Measurements from ENCODE around the gene ITPK1. TPM values are rescaled to one million over a fixed set of nuclear protein-coding genes. Genes with fewer than 3 reads are reported as not detected.

The ITPK1 gene
- total and polyA plus RNA-seq, 10 of the 15 experiments (the other 5 are each of a cell fraction or from before 2014, with no cell fraction given) = 1.3 to 73.2 (median 27.0) TPM

- DNase-seq (ENCODE audit: low read depth, low spot score) (no peak), FAIRE-seq (peak; percentile 74), ATAC-seq (no peak)
- WGBS (ENCODE audit: insufficient coverage, insufficient replicate concordance, low lambda C conversion rate, missing lambda C conversion rate) = 79% methylated on average over 3 of the region's 3 CpGs
- Histone ChIP-seq H3K4me1 (ENCODE audit: control insufficient read depth, insufficient read depth, low read length) (peaks cover 19% of the 10 kb centered on the region), H3K4me2 (ENCODE audit: control insufficient read depth, insufficient read depth) (no peak overlapping the region), H3K36me3 (ENCODE audit: control insufficient read depth in 2 of 2, insufficient read depth in 2 of 2, low read length in 1 of 2) (peaks cover 0 to 3% of the 10 kb centered on the region in 2 experiments; a peak in 2 of 4 replicates), H2AFZ (ENCODE audit: control insufficient read depth, low read depth, low read length) (no peak overlapping the region), H3K27ac (ENCODE audit: control insufficient read depth, insufficient read depth) (no peak overlapping the region), H3K9me3 (replicated peaks; ENCODE audit: control insufficient read depth, insufficient read depth, low read length) (no peaks in the 10 kb centered on the region), H3K79me2 (ENCODE audit: control insufficient read depth, insufficient read depth, low read length) (peaks cover 34% of the 10 kb centered on the region), H3K9ac (ENCODE audit: control insufficient read depth, insufficient read depth, low read length) (no peak overlapping the region), H3K27me3 (replicated peaks in 1 of 2; ENCODE audit: control insufficient read depth in 2 of 2, insufficient read depth in 2 of 2, low read length in 1 of 2) (no peaks in the 10 kb centered on the region), H3K4me3 (no peak overlapping the region), H4K20me1 (ENCODE audit: control insufficient read depth, insufficient read depth) (no peaks in the 10 kb centered on the region)
- POLR2A ChIA-PET = no interaction called here
- intact Hi-C loops (cut with micrococcal nuclease; ENCODE audit: unreplicated experiment) = no loop called here
- TF ChIP-seq BHLHE40 (IDR thresholded peaks at IDR 0.05; ENCODE audit: borderline replicate concordance in 1 of 2, low read depth in 2 of 2, low read length in 1 of 2) (no peak), DPF2 (IDR thresholded peaks at IDR 0.05) (no peak), ATF7 (IDR thresholded peaks at IDR 0.05; ENCODE audit: low read depth) (no peak), RELA (IDR thresholded peaks at IDR 0.05; ENCODE audit: borderline replicate concordance, partially characterized antibody) (no peak), CEBPZ (IDR thresholded peaks at IDR 0.05; ENCODE audit: low read depth, low read length) (no peak), TCF12 (IDR thresholded peaks at IDR 0.05; ENCODE audit: low read depth, low read length) (no peak), RBBP5 (conservative IDR thresholded peaks at IDR 0.05) (no peak), POU2F2 (IDR thresholded peaks at IDR 0.05; ENCODE audit: borderline replicate concordance, low read depth, low read length) (no peak), SMC3 (IDR thresholded peaks at IDR 0.05; ENCODE audit: borderline replicate concordance, low read length) (no peak), RAD51 (IDR thresholded peaks at IDR 0.05) (no peak), STAT3 (IDR thresholded peaks at IDR 0.05; ENCODE audit: low read depth, low read length) (no peak), PAX8 (IDR thresholded peaks at IDR 0.05) (no peak), ZNF217 (IDR thresholded peaks at IDR 0.05) (no peak), USF1 (IDR thresholded peaks at IDR 0.05; ENCODE audit: borderline replicate concordance, extremely low read length, insufficient read depth, low read depth, low read length) (no peak), REST (IDR thresholded peaks at IDR 0.05; ENCODE audit: low read depth, low read length) (no peak), SMARCA5 (IDR thresholded peaks at IDR 0.05) (no peak), NFYB (IDR thresholded peaks at IDR 0.05; ENCODE audit: insufficient read depth, low read depth, low read length) (no peak)
- RAD21 ChIA-PET (ENCODE audit: unreplicated experiment) = no interaction called here
- CTCF ChIA-PET = interaction anchor here (1.6 kb wide), 1 partner anchor 13 kb away, joined by 7 read pairs; no protein-coding TSS in a partner anchor
- in situ Hi-C loops (cut with MboI) = no loop called here
- BruUV-seq (replicated peaks) = no TSS peak
- SMC1A ChIA-PET (ENCODE audit: uncharacterized antibody, unreplicated experiment) = interaction anchor here (0.8 to 1.8 kb wide), 2 partner anchors 13 to 148 kb away, joined by 3 to 4 read pairs; no protein-coding TSS in a partner anchor
These were observed 15.6 kb downstream of the ITPK1 start for GRCh38 chr14:93100100-93100499.

Measured in GM12878 (cell line).